Caco-2 (cell line): ENCODE data around the gene MPZL3. TPM values are rescaled to one million over a fixed set of nuclear protein-coding genes. Genes with fewer than 3 reads are reported as not detected.

Experiments used
- BruUV-seq: library from RNA; stranded (reverse); fragments of 400-500 nt; replicated peaks from 2 replicates; lab custom pipeline; 2021; lab: Mats Ljungman, UMichigan
- CTCF ChIA-PET: fragments of 300-600 bp; sonication (Branson Sonifier 250); formaldehyde crosslinking; loops from one replicate; lab custom pipeline; 2022; ENCODE audit warnings: antibody characterized with exemption; lab: Charles Lee
- POLR2A ChIA-PET: fragments of 300-600 bp; sonication (Branson Sonifier 250); formaldehyde crosslinking; loops from one replicate; lab custom pipeline; 2022; ENCODE audit warnings: antibody characterized with exemption; lab: Charles Lee
- DNase-seq, 2 experiments: peaks; one replicate each; pipeline versions ENCODE4 v3.0.0 to v3.0.0-alpha.2; 2020 to 2022
- H3K27me3 ChIP-seq: replicated peaks from 2 replicates; pipeline ENCODE4 v1.6.0; 2011; ENCODE audit warnings: low read length; ENCODE audit not compliant: control insufficient read depth, insufficient read depth
- H3K36me3 ChIP-seq: 2 replicates; pipeline ENCODE4 v1.5.1; 2011; ENCODE audit warnings: low read length; ENCODE audit not compliant: control insufficient read depth, insufficient read depth
- H3K4me1 ChIP-seq: fragments of 250-450 bp; sonication (Bioruptor Pico); 2 replicates; pipeline ENCODE4 v1.5.1; 2020; ENCODE audit warnings: mild to moderate bottlenecking
- H3K4me3 ChIP-seq: 2 replicates; pipeline ENCODE4 v1.5.1; 2011; ENCODE audit warnings: low read depth, mild to moderate bottlenecking, control low read depth, low read length
- H3K9me3 ChIP-seq: fragments of 250-450 bp; sonication (Bioruptor Pico); 2 replicates; pipeline ENCODE4 v1.5.1; 2020; ENCODE audit warnings: mild to moderate bottlenecking, moderate library complexity
- H3K27ac Mint-ChIP-seq: one replicate; pipeline ENCODE4 v1.8.0; 2022; ENCODE audit warnings: mixed read lengths; ENCODE audit not compliant: unreplicated experiment
- H3K27me3 Mint-ChIP-seq: one replicate; pipeline ENCODE4 v1.8.0; 2022; ENCODE audit warnings: mixed read lengths; ENCODE audit not compliant: insufficient read depth, unreplicated experiment
- H3K36me3 Mint-ChIP-seq: one replicate; pipeline ENCODE4 v1.8.0; 2022; ENCODE audit warnings: mild to moderate bottlenecking, mixed read lengths; ENCODE audit not compliant: insufficient read depth, unreplicated experiment
- H3K4me1 Mint-ChIP-seq: one replicate; pipeline ENCODE4 v1.8.0; 2022; ENCODE audit warnings: low read depth, mixed read lengths; ENCODE audit not compliant: unreplicated experiment
- H3K4me3 Mint-ChIP-seq: one replicate; pipeline ENCODE4 v1.8.0; 2022; ENCODE audit warnings: mild to moderate bottlenecking, moderate library complexity, mixed read lengths; ENCODE audit not compliant: unreplicated experiment
- H3K9me3 Mint-ChIP-seq: one replicate; pipeline ENCODE4 v1.8.0; 2022; ENCODE audit warnings: mixed read lengths; ENCODE audit not compliant: unreplicated experiment
- intact Hi-C: fragments of 100-400 bp; cut with micrococcal nuclease; formaldehyde crosslinking; loops from one replicate; pipeline ENCODE4 v1.10.0; 2022; ENCODE audit not compliant: unreplicated experiment
- total RNA-seq: library from RNA; stranded (reverse); gene quantifications from 2 replicates; pipeline ENCODE4 v1.2.3, GENCODE V29; 2022
- TF ChIP-seq, protein P1 (sequence below), 2 experiments: fragments of 200-600 bp in 1 of 2; IDR thresholded peaks; 1 replicate in 1 of 2; 2 replicates in 1 of 2; pipeline versions ENCODE4 v1.5.1 to v1.8.0; 2011 to 2022; ENCODE audit warnings: antibody characterized with exemption in 1 of 2, control low read depth in 1 of 2, inconsistent platforms in 1 of 2, low read depth in 1 of 2, low read length in 1 of 2, mild to moderate bottlenecking in 1 of 2, moderate library complexity in 1 of 2; ENCODE audit not compliant: insufficient read depth in 1 of 2, severe bottlenecking in 1 of 2, unreplicated experiment in 1 of 2

MPZL3 gene
- total RNA-seq, 1 experiment from 2014 or later: 31.8 TPM

DNA sequence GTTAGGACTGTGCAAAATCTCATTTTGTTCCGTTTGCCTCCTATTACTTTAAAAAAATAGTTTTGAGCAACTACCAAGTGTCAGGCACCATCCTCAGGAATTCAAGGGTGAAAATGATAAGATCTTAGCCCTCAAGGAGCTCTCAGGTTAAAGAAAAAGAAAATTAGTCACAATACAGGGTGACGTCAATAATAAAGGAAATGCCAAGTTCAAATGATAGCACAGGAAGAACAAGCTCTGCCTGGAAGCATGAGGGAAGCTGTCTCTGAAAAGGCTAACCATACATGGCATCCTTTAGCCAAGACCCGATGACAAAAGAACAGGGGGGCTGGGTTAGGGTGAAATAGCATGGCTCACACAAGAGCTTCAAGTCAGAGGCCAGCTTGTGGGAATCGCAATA, 23.0 kb upstream of the MPZL3 start:
- intact Hi-C loops: no loop called here
- Histone ChIP-seq H3K27me3 (no peaks in the 10 kb centered on the region), H3K36me3 (no peaks in the 10 kb centered on the region), H3K4me1 (peaks cover 26% of the 10 kb centered on the region), H3K4me3 (no peak overlapping the region), H3K9me3 (no peaks in the 10 kb centered on the region)
- ChIA-PET POLR2A (no interaction called here), CTCF (interaction anchor here (0.6 to 0.9 kb wide), 3 partner anchors 11 to 113 kb away, joined by 3 to 4 read pairs (median 3); partner anchors contain the start of gene MPZL2)
- Mint-ChIP-seq H3K27me3 (no peaks in the 10 kb centered on the region), H3K36me3 (no peaks in the 10 kb centered on the region), H3K9me3 (no peaks in the 10 kb centered on the region), H3K27ac (no peak overlapping the region), H3K4me3 (no peak overlapping the region), H3K4me1 (peaks cover 23% of the 10 kb centered on the region)
- no peak for DNase-seq
- no TSS peak for BruUV-seq
- TF ChIP-seq, protein P1, sequence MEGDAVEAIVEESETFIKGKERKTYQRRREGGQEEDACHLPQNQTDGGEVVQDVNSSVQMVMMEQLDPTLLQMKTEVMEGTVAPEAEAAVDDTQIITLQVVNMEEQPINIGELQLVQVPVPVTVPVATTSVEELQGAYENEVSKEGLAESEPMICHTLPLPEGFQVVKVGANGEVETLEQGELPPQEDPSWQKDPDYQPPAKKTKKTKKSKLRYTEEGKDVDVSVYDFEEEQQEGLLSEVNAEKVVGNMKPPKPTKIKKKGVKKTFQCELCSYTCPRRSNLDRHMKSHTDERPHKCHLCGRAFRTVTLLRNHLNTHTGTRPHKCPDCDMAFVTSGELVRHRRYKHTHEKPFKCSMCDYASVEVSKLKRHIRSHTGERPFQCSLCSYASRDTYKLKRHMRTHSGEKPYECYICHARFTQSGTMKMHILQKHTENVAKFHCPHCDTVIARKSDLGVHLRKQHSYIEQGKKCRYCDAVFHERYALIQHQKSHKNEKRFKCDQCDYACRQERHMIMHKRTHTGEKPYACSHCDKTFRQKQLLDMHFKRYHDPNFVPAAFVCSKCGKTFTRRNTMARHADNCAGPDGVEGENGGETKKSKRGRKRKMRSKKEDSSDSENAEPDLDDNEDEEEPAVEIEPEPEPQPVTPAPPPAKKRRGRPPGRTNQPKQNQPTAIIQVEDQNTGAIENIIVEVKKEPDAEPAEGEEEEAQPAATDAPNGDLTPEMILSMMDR (IDR thresholded peaks at IDR 0.05; ENCODE audit: insufficient read depth in 1 of 2, low read depth in 1 of 2, low read length in 1 of 2, severe bottlenecking in 1 of 2, unreplicated experiment in 1 of 2): no peak

DNA sequence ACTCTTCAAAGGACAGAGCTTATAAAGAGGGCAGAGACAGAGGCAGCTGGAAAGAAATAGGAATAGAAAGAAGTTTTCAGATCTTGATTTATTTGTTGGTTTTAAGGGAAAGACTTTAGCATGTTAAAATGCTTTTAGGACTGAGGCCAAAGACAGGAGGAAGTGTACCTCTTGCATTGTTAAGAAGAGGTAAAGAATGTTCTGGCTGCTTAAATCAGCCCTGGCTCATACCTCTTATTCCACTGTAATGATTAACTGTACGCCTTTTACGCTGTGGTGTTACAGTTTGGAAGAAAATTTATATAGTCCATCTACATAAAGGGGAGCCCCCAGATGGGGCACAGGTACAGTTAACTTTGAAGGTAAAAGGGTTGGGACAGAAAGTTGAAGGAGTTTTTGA, 22.0 kb upstream of the MPZL3 start:
- DNase-seq: no peak
- H3K27ac Mint-ChIP-seq: no peak overlapping the region

DNA sequence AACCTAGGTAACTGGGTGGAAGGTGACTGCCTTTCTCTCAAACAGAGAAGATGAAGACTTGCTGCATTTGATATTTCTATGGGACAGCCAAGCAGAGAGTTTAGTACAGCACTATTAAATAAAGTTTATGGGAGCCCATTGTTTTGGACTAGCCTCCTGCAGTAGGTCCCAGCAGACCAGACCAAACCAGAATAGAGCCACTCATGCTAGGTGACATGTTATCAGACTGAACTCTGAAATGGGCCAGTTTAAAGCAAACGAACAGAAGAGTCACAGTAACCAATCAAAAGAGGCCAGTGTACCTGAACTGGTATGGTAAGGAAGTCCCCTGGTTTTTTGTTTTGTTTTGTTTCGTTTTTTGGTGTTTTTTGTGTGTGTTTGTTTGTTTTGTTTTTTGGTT, 19.8 kb upstream of the MPZL3 start:
- H3K4me3 ChIP-seq: no peak overlapping the region
- Mint-ChIP-seq H3K9me3 (no peaks in the 10 kb centered on the region), H3K27ac (no peak overlapping the region), H3K4me3 (no peak overlapping the region), H3K27me3 (no peaks in the 10 kb centered on the region), H3K36me3 (no peaks in the 10 kb centered on the region), H3K4me1 (peaks cover 23% of the 10 kb centered on the region)
- TF ChIP-seq, protein P1 (IDR thresholded peaks at IDR 0.05; ENCODE audit: insufficient read depth in 1 of 2, low read depth in 1 of 2, low read length in 1 of 2, severe bottlenecking in 1 of 2, unreplicated experiment in 1 of 2): no peak
- no TSS peak for BruUV-seq
- POLR2A ChIA-PET: no interaction called here
- DNase-seq: no peak
- intact Hi-C loops: no loop called here
- CTCF ChIA-PET: no interaction called here
- H3K4me1 ChIP-seq: peaks cover 19% of the 10 kb centered on the region
- H3K9me3 ChIP-seq: no peaks in the 10 kb centered on the region
- H3K27me3 ChIP-seq: no peaks in the 10 kb centered on the region
- H3K36me3 ChIP-seq: no peaks in the 10 kb centered on the region

More for the DNA sequence above, 22.0 kb upstream of the MPZL3 start:
- CTCF ChIA-PET: no interaction called here
- Histone ChIP-seq H3K36me3 (no peaks in the 10 kb centered on the region), H3K4me1 (peaks cover 26% of the 10 kb centered on the region), H3K9me3 (no peaks in the 10 kb centered on the region), H3K4me3 (no peak overlapping the region), H3K27me3 (no peaks in the 10 kb centered on the region)
- intact Hi-C loops: no loop called here
- POLR2A ChIA-PET: no interaction called here
- Mint-ChIP-seq H3K27me3 (no peaks in the 10 kb centered on the region), H3K36me3 (no peaks in the 10 kb centered on the region), H3K9me3 (no peaks in the 10 kb centered on the region), H3K4me3 (no peak overlapping the region), H3K4me1 (peaks cover 23% of the 10 kb centered on the region)
- TF ChIP-seq, protein P1 (IDR thresholded peaks at IDR 0.05; ENCODE audit: insufficient read depth in 1 of 2, low read depth in 1 of 2, low read length in 1 of 2, severe bottlenecking in 1 of 2, unreplicated experiment in 1 of 2): no peak
- no TSS peak for BruUV-seq
